Stimulated activated CD8-positive, alpha-beta memory T cell treated with anti-CD3 and anti-CD28 coated beads, Interleukin-4, amount 100 ng/mL, for 24 hours (primary cell): Measurements from ENCODE around the gene TMOD1.

Experiments used
- DNase-seq: peaks from one replicate; pipeline ENCODE4 v3.0.0-alpha.2; 2020; ENCODE audit warnings: low read depth

Gene TMOD1

GRCh38 chr9:97518166-97518908, 16.9 kb downstream of the TMOD1 start:
- no peak for DNase-seq

DNA sequence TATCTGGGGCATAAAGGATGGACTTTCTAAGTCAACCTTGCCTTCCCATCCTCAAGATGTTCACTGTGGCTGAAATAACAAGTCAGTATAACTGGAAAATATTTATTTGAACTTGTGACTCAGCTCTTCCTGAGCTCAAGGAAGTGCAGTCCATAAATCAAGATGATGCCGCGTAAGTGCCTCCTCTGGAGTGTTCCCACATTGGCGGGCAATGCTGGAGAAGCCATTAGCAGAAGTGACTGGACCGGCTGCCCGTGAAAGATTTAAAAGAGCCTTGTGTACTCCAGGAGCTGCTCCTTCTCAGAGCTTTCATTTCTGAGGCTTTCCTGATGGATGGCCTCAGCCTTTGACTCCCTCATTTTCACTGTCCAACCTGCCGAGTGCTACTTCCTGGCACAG, 17.4 kb downstream of the TMOD1 start:
- no peak for DNase-seq

DNA sequence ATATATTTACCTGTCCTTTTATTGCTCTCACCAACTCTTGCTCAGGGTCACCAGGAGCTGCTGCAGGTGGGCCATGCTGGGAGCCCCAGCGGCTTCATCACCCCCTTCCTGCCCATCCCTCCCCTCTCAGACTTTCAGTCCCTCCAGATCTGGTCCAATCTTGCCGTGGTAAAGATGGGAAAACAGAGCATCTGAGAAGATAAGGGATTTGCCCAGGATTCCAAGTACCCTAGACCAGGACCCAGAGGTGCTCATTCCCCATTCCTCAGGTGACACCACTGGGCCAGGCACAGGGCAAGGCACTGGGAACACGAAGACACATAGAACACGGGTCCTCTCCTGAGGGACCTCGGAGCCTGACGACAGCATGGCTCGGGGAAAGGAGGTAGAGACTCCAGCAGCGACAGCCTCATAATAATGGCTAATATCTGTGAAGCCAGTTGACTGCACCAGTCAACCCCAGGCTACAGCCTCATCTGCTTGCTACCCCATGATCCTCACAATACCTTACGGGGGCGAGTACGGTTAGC, 18.0 kb downstream of the TMOD1 start:
- no peak for DNase-seq

GRCh38 chr9:97521576-97522333, 20.3 kb downstream of the TMOD1 start:
- no peak for DNase-seq

GRCh38 chr9:97524424-97524823, 23.0 kb downstream of the TMOD1 start:
- no peak for DNase-seq

- DNase-seq: no peak
These were observed 24.0 kb downstream of the TMOD1 start for GRCh38 chr9:97525451-97525850.

DNA sequence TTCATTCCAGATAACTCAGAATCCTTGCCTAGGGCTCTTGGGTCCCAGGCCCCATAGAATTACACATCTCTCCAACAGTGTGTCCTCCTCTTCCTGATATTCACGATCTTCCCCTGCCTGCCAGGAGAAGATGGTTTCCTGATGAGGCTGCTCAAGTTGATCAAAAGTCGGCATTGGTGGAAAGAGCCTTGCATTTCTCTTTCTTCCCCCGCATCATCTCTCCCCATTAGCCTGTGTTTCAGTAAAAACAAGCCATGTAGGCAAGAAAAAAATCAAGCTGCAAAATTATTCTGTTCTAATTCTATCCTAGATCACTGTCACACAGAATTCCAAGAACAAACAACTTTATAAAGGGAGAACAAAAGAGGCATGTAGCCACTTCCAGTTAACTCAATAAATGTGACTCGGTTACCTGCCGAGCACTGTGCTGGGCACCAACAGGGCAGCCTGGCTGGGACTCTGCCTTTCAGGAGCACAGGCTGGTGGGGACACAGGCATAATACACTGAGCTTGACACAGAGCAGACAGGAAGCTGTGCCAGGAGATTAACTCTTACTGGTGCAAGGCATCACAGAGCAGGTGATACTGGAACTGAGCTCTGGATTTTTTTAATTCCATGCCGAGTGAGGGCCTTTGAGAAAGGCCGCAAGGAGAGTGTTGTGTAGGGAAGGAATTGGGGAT, 25.6 kb downstream of the TMOD1 start:
- no peak for DNase-seq

- DNase-seq: no peak
These were observed 26.4 kb downstream of the TMOD1 start for GRCh38 chr9:97527626-97528528.

DNA sequence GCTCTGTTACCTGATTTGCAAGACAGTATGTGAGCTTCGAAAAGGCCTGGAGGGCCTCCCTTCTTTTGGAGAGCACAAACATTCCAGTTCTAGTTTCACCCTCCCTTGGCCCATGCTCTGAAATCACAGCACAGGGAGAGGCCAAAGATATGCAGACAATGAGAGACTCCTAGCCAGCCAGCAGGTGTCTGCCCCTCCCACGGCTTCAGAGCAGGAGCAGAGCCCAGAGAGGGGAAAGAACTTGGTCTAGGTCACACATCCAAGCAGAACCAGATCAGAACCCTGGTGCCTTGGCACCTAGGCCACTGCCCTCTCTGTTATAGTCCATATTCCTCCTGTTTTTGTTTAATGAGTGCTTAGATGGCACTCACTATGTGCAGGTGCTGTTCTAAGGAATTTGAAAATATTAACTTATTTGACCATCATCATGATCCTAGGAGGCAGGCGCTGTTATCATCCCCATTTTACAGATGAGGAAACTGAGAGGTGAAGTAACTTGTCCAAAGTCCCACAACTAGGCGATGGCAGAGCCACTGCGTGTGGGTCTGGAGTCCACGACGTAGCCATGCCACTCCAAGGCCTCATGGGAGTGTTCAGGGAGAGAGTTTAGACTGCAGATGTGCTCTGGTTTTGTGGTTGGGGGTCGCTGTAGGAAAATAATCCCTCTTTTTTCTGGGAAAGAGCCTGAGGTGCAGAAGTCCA, 27.2 kb downstream of the TMOD1 start:
- DNase-seq: no peak

DNA sequence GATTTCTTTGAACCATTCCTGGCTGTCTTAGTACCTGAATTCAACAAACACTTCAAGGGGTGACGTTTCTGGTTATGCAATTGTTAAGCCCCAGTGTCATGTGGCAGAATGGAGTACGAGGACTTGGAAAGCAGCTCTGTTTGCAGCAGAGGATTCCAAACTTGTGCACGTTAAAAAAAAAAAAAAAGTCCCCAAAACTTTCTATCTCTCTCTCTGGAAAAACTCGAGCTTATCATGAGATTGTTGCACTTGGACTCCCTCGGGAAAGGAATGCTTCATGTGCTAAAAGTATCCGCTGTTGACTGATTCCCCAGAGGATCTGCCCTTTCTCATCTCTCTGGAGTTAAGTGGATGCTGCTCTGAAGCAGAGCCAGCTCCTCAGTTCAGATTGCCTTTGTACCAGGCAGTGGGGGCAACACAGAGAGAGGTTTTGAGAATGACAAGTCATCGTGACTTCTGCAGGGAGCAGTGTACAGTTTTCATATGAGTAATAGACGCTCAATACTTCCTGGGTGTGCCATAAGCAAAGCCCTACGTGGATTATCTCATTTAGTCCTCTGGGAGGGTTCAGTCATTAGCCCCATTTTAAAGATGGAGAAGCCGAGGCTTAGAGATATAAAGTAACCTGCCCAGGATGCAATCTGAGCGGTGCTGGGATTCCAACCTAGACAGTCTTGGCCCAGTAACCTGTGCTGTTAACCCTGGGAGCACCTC, 28.1 kb downstream of the TMOD1 start:
- no peak for DNase-seq

- no peak for DNase-seq
These were observed 30.5 kb downstream of the TMOD1 start for GRCh38 chr9:97531888-97532376.

GRCh38 chr9:97534185-97534584, 32.7 kb downstream of the TMOD1 start:
- DNase-seq: no peak

GRCh38 chr9:97534961-97535594, 33.6 kb downstream of the TMOD1 start:
- DNase-seq: no peak

DNA sequence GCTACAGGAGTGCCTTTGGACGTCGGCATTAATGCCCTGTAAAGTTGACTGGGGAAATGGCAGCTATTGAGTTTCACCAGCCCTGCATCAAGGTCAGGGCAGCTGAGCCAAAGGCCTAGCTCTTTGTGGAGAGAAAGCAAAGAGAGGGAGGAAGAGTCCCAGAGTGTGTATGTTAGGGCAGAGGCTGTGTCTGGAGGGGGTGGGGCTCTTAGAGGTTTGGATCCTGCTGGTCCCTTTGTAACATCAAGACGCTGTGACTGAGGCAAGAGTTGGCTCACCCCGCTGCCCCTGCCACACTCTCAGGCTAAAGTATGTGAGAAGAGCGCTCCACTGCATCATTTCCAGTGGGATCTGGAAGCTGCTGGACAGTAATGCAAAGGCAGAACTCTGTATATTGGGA, 34.3 kb downstream of the TMOD1 start:
- DNase-seq: no peak

GRCh38 chr9:97536480-97536879, 35.0 kb downstream of the TMOD1 start:
- DNase-seq: no peak

DNA sequence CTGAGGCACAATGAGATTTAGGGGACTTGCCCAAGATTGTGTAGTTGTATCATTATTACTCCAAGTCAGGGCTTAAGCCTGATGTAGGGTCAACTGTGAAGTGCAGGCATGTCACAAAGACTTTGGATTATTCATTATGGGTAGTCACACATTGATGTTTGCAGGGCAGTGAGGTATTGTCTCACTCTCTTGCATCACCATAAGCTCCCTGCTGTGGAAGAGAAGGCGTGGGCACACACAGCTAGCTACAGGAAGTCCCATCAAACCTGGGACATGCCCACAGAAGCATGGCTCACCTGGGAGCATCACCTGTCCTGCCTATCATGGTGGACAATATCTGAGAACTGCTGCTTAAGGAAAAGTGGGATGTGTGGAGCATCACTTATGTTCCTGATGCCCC, 42.1 kb downstream of the TMOD1 start:
- DNase-seq: no peak

DNA sequence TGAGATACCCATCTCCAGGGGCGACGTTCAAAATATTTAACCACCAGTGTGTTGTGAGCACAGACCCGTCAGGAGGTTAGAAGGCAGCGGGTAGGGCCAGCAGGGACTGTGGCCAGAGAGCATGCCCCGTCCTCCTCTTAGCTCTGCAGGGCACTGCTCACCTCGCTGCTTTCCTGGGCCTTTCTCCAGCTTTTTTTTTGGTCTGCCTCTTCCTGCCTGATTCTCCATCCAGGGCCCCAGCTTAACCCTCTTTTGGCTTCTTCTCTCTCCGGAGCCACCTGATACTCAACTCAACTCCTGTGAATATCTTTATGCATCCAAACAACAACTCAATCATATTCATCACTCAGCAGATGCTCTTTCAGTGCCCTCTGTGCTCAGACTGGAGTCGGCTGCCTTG, 44.0 kb downstream of the TMOD1 start:
- DNase-seq: no peak

- no peak for DNase-seq
These were observed 45.8 kb downstream of the TMOD1 start for GRCh38 chr9:97547098-97547829.

GRCh38 chr9:97548379-97548778, 46.9 kb downstream of the TMOD1 start:
- DNase-seq: no peak
